HG03108 (cell line): ENCODE measurements around the gene TENT5A.
"Not testable (repeated sequence)": the region's sequence is repeated elsewhere in the genome, so short reads cannot be mapped to it uniquely, and the experiment has no call there.

ENCODE experiments used
- ATAC-seq: cut with Tn5 transposase; IDR thresholded peaks from one replicate; pipeline ENCODE4 v1.9.1; 2021; ENCODE audit warnings: moderate library complexity; ENCODE audit not compliant: unreplicated experiment

Gene TENT5A

DNA sequence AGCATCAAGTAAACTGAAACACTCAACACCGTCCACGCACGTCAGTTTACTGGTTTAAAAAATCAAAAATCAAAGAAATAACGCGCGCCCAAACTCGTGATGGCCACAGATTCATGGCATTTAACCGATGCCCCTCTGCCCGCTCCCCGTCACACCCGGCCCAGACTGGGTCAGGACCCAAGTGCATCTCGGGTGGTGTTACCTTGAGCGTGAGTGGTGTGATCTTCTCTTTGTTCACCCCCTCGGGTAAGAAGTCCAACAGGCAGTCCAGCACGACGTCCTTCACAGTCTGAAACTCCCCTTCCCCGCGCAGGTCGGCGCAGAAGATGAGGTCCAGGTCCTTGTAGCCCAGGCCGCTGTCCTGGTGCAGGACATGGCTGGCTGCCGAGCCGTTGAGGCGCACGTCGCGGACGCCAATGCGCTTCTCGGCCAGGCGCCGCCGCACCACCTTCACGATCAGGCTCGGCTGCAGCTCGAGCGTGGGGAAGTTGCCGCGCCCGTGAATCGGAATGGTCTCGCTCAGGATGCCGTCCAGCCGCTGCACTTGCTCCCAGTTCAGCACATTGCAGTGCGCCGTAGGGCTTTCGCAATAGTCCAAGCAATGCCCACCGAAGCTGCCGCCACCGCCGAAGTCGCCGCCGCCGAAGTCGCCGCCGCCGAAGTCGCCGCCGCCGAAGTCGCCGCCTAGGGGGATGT lies 945 bp downstream of the TENT5A start:
- no peak for ATAC-seq

DNA sequence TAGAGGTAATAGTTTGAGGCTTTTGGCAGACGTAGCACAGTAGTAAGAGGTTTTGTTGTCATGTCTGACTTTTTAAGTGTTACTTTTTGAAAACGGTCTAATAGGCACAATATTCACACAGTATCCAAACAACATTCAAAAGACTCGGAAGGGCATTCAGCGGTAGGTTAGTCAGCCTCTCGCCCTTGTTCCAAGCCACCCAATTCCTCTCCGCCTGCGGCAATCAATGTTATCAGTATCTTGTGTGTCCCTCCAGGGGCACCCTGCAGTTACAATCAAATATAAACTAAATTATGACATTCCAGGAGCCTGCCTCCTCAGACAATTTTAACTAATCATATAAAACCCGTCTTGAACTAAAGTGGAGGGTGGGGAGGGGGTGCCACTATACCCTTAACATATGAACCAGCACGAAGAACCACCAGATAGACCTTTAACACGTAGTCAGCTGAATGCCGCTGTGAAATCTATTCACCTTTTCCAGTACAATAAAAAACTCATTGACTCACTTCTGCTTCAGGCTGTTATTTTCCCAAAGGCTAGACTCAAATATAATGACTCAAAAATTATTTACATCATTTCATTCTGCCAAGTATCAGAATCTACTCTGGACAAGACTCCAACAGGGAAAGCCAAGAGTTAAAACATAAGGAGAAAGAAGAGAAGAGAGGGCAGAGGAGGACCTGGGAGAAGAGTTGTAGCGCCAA lies 1.6 kb downstream of the TENT5A start:
- ATAC-seq = no peak

DNA sequence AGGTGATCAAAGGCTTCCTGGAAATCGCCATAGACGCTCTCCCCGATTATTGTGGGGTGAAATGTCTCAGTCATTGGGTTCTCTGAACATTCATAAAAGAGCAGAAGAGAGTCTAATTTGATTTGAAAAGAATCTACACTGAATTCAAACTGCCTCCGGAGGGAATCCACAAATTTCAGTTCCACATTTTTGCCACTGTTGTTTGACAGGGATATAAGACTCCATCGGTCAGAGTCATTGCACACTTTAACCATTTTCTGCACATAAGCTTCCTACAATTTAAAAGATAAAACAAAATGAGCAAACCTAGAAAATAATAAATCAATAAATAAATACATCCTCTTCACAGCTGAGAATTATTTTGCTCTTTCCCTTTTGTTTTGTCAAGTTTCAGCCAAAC lies 2.3 kb downstream of the TENT5A start:
- no peak for ATAC-seq

DNA sequence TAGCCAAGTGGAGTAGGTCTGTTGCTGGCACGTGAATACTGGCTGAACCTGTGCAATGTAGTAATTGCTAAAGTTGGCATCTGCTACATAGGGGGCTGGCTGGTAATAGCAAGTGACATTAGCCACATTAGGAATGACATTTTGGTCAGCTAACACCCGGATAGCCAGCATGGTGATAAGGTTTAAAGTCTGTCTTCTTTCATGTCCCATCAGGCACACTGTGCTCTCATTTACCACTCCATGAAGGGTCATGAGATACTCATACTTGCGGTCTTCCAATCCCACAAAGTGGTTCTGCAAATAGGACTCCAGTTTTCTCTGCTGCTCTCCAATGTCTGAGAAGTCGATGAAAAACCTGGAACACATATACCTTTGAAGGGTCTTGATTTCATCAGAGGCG lies 2.8 kb downstream of the TENT5A start:
- no peak for ATAC-seq

DNA sequence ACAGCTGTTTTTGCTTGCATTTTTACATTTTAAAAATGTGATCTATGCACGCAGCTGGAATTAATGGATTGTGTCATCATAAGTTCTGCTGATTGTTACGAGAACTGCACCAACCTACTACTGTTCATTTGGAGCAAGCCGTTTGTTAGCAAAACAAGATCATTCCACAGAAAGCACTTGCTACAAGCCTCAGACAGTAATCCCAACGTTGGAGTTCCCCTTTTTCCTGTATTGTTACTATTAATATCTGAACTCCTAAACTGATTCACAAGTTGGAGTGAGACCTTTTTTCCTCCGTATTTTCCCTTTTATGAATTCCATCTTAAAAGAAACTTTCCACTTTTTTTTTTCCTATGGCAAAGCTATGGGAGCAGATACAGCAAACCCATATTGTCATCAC lies 3.5 kb downstream of the TENT5A start:
- ATAC-seq = no peak

DNA sequence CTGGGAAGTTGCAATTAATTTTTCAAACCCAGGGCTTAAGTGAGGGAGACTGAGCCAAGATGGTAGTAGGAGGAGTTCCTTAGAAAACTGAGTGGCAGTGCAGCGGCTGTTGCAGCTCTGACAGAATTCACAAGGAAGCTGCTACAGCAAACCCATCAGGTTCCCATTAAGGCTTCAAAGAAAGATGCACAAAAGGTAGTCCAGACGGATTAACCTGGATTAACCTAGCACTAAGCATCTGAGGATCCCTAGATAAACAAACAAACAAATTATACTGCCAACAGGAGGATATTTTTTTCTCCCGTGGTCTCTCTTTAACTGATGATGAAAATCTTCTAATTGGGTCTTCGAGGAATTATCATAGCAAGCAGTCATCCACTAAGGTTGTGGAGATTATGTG lies 5.2 kb downstream of the TENT5A start:
- ATAC-seq = no peak

DNA sequence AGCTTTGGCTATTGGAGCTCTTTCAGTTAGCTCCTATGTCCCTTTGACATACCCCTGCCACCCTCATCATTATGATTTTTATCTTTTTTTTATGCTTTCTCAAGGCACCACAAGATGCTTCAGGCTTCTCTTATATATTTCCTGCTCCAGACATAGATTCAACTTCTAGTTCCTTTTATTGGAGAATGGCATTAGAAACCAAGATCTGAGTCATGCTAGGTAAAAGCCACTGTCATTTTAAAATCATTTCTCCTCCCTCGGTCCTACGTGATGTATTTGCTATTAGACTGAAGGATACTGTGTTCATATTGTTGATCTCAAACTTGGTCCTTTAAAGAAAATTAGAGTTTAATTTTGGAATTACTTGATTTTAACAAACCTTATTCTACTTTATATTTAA lies 8.3 kb downstream of the TENT5A start:
- ATAC-seq = no peak

DNA sequence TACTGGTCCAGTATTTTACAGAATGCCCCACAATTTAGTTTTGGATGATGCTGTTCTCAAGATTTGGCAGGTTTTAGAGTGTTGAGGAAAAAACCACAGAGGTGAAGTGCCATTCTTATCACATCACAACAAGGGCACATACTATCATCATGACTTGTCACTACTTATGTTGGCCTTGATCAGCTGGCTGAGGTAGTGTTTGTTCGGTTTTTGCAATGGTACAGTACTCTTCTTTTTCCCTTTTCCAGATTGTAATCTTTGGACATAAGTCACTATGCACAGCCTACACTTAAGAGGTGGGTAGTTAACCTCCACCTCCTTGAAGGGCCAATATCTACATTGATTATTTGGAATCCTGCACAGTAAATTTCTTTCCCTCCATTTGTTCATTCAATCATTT lies 8.8 kb downstream of the TENT5A start:
- no peak for ATAC-seq

DNA sequence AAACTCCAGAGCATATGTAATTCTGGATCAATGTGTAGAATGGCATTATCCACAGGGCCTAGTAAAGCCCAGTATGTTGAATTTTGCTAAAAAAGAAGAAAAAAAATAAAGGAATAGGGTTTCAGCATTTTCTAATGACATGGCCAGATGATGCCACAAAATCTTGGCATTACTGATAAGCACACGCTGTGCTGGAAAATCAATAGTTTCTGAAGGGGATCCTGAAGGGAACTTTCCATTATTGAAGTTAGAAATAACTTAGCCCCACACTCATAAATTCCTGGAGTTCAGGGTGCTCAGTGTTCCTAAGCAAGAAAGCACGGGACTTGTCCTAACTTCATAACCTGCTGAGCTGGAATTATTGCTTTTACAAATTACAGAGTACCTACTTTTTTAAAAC lies 10.8 kb downstream of the TENT5A start:
- ATAC-seq = no peak

DNA sequence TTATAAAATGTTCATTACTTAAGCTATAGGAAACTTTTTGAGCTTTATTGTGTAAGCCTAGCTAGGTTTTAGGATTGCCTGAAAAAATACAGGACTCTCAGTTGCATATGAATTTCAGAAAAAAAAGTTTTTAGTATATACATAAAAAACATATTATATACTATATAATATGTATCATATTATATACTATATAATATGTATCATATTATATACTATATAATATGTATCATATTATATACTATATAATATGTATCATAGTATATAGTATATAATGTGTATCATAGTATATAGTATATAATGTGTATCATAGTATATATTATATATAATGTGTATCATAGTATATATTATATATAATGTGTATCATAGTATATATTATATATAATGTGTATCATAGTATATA lies 11.9 kb downstream of the TENT5A start:
- not testable (repeated sequence) for ATAC-seq

DNA sequence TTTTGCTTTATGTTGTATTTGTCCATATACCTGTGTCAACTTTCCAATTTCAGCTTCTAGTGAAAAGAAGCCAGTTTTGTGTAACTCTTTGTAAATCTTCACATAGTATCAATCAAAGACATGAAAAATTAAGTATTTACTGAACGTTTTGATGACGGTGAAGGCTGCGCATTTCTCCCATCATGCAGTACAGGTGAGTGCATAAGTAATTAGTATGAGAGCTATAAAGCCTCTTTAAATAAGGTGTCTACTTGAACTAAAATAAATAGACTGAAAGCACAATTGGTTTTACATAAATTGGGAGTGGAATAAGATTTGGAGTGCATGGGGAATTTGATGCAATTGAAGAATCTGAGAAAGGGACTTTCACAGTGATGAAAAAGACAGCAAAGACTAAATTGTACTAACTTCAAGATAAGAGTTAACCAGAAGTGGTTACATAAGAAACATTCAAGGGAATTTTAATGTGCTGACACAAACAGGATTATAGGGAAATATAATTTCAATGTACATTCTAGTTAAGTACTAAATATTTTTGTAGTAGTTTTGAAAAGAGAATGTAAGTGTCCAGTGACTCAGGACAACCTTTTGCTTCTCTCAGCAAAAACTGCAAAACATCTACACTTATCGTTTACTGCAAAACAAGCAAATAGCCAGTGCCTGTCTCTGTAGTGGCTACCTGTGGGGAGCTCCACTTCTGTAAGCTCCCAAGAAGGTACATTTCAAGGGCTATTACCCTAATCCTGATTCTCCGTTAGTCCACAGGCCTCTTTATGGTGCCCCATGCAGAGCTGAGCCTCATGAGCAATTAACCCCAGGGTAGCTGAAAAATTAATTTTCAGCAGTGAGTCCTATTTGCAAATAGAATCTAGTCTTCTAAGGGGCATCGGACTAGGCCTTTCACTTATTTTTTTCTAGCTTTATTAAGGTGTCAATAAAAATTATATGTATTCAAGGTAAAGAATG lies 13.0 kb downstream of the TENT5A start:
- no peak for ATAC-seq

DNA sequence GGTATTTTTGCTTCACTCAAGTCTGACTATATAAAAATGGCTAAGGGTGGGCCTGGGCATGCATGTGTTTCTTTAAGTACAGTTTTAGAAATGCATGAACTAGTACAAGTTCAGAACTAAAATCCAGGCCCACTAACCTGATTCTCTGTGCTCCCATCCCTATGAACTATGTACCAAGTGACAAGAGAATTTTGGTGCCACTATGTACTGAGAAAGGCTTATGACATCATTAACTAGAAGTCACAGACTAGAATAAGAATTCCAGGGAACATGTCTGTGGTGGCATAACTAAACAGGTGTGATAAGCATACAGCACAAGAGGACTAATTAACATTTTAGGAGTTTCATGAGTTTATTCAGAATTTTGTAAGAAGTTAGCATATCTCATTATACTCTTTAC lies 16.1 kb downstream of the TENT5A start:
- no peak for ATAC-seq

DNA sequence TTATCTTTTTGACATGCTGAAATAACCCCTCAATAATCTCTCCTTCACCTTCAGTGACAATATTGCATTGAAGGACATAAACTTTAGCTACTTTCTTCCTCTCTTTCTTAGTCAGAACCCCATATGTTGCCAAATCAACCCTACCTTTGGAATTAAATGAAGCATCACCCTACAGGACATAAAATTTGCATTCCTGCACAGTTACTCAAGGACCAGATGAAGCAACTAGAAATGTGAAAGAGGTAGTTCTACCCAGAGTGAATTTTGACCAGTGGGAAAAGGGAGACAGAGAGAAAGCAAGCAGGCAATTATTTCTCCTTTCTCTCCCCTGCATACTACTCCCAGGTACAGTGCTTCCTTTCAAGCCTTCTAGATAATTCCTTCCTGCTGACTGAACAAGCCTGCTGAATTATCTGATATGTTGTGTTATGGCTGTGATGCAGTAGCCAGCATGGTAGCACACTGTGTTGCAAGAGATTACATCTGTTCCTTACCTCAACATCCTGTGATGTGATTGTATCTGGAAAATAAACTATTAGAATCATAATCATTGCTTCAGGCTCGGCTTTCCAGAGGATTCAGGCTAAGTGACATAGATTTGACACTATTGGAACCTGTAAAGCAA lies 16.6 kb downstream of the TENT5A start:
- no peak for ATAC-seq

DNA sequence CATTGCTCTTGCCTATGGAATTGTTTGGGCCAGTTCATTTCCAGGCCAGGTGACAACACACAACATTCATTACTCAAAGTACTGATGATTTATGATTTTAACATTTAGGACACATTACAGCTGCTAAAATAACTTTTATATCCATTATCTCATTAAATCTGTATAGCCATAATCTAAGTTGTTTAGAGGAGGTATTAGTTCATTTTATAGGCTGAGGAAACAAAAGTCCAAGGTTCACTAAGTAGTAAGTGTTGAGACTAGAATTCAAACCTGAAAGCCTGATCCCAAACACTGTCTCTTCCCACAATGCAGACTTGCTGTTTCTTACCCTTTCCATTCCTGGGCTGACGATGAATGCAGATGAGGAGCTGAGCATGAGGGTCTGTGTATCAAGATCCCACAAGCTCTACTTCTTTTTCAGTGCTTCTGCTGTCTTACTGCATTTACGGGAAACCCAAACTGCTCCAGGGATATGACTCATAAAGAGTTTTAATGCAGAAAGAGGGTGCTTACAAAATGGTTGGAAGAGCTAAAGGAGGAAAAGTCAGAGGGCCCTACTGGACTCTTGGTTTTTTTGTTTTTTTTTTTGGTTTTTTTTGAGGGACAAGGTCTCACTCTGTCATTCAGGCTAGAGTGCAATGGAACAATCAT lies 17.9 kb downstream of the TENT5A start:
- no peak for ATAC-seq

DNA sequence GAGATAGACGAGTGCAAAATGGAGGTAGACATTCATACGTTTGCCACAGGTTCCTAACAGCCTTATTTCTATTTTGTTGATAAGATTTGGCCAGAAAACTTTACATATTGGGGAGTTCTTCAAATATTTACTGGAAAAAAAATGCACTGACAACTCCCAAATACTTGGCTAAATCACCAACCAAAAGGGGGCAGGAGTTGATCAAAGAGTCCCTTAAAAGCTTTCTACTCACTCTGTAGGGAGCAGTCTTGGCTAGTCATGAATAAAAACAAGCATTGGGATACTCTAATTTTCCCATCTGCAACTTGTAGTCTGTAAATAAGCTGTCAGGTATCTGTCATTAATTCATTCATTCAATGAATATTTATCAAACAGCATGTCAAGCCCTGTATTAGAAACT lies 18.4 kb downstream of the TENT5A start:
- no peak for ATAC-seq

DNA sequence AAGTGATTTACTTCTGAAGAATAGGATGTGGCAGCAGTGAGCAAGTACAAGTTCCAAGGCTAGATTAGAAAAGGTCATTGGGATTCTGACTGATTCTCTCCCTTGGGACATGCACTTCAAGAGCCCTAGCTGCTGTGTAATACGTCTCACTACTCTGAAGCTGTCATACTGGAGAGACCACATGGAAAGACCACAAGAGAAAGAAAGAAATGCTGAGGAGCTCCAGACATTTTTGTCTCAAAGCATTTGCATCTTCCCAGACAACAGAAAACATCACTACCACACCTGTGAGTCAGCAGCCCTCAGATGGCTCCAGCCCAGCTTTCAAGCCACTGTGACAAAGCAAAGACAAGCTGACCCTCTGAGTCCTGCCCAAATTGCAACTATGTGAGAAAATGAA lies 20.7 kb downstream of the TENT5A start:
- ATAC-seq = no peak

DNA sequence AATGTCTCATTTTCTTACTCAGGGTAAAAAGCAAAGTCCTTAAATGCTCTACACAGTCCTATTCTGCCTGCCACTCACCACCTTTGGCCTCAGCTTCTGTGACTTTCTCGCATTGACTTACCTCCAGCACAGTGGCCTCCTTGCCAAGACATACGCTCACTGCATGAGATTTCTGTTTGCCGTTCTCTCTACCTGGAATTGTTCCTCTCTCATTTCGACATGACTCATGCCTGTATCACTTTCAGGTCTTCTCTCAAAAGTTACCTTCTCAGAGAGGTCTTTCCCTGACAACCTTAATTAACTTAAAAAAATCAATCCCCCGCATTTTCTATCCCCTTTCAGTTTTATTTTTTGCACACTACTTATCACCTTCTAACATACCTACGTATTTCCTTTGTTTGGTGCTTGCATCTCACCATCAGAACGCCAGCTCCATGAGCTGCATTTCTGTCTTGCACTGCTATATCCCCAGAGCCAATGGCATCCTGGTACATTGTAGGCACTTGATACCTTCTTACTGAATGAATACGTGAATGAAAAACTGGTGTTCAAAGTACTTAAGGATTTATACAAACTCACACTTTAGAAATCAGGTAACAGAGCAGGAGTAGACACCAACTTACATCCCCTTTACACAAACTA lies 24.5 kb downstream of the TENT5A start:
- no peak for ATAC-seq

DNA sequence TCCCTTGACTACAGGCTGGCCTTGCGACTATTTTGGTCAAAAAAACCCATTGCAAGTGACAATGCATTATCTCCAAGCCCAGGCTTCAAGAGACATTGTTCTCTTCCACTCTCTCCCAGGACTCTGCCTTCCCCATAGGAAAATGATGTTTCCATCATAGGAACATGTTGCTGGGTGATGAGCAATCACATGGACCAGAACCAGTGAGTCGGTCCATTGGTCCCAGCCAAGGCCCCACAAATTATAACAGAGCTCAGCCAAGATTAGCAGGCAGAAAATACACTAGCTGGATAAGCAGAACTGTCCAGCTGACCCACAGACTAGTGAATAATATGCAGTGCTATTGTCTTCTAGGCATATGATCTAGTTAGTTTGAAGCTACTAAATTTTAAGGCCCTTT lies 27.4 kb downstream of the TENT5A start:
- ATAC-seq = no peak

DNA sequence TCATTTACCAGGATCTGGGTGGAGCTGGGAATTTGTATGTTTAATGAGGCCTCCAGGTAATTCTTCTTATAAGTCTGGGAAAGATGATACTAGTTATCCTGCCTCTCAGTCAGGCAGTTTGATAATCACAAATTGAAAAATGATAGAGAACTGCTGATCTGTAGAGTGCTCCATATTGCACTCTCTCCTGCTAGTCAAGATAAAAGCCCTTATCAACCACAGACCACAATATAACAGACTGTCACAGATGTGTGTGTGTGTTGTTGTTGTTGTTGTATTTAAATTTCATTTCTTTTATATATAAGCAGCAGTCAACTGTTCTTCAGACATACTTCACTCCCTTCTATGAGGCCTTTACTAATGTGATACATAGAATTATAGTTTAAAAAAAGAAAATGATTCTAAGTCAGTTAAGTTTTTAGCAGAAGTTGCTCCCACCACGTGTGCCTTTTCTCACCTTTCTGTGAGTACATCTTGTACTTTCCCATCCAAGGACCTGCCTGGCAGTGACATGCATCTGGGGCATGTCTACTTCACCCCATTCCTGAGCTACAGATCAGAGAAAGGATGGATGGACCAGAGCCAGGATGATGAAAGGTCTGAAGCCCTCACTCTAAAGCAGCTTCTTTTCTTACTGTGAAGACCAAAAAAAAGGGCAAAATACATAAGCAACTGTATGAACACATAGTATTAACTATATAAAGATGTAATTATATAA lies 29.8 kb downstream of the TENT5A start:
- no peak for ATAC-seq

DNA sequence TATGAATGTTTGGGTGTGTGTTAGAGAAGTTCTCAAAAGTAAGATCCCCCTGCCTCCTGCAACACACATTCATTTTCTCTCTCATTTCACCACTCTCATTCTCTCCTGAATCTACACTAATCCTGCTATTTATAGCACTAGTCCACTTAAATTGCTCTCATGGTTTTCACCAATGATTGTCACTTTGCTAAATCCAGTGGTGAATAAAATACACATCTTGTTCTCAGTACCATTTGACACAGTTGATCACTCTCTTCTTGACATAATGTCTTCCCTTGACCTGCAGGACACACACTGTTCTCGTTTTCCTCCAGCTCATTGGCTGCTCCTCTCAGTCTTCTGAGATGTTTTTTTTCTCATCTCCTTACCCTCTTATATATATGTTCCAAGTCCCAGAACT lies 32.1 kb downstream of the TENT5A start:
- ATAC-seq = no peak
